ENCODE data around the gene IQSEC1. TPM values are rescaled to one million over a fixed set of nuclear protein-coding genes. Genes with fewer than 3 reads are reported as not detected.

Gene IQSEC1
- total and polyA plus RNA-seq, 2 donors (not counting 3 experiments of a cell fraction or from before 2014, with no cell fraction given) = 5.2 to 18.0 TPM

DNA sequence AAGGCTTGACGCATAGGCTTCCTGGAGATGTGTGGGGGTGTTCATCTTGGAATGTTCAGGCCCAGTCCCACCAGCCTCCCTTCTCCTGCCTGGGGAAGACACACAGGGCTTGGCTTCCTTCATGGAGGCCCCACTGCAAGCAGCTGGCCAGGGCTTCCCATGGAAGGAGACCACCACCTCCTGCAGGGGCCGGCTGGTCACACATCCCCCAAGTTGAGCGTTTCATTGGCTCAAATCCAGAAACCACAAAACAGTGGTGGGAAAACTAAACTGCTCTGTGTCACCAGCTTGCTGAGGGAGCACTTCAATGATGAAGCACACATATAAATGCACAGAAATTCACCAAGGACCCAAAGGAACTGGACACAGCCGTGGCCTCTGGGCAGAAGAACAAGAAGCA is 8.3 kb downstream of the IQSEC1 start:
- Histone ChIP-seq H3K36me3 (ENCODE audit: control insufficient read depth in 2 of 2, extremely low read depth in 1 of 2, insufficient read depth in 2 of 2, low read length in 2 of 2) (no peaks in the 10 kb centered on the region), H3K9me3 (replicated peaks; ENCODE audit: control insufficient read depth, insufficient read depth, low read length) (no peaks in the 10 kb centered on the region), H2AFZ (ENCODE audit: low read depth, low read length) (no peak overlapping the region), H3K4me1 (ENCODE audit: control insufficient read depth, extremely low read depth, insufficient read depth, low read length) (no peaks in the 10 kb centered on the region), H3K4me3 (replicated peaks in 1 of 3; ENCODE audit: insufficient read depth in 1 of 3, low read depth in 1 of 3, low read length in 3 of 3) (no peak overlapping the region), H3K4me2 (ENCODE audit: insufficient read depth, low read length) (no peak overlapping the region), H3K27ac (ENCODE audit: insufficient read depth, low read depth, low read length) (no peak overlapping the region), H4K20me1 (replicated peaks; ENCODE audit: control insufficient read depth, extremely low read depth, insufficient read depth, low read length) (no peaks in the 10 kb centered on the region), H3K27me3 (ENCODE audit: control insufficient read depth in 2 of 2, insufficient read depth in 2 of 2, low read length in 2 of 2) (no peaks in the 10 kb centered on the region), H3K9me1 (replicated peaks; ENCODE audit: control insufficient read depth, extremely low read depth, insufficient read depth, low read length) (no peaks in the 10 kb centered on the region), H3K9ac (replicated peaks; ENCODE audit: extremely low read depth, insufficient read depth, low read length) (no peak overlapping the region), H3K79me2 (ENCODE audit: control insufficient read depth, insufficient read depth, low read length) (no peaks in the 10 kb centered on the region)
- DNase-seq (ENCODE audit: low read depth, low spot score) (no peak), FAIRE-seq (no peak)
- dilution Hi-C loops (cut with MboI; ENCODE audit: extremely low pct_ligation_motif_present, low sequenced_read_pairs) = no loop called here
- intact Hi-C loops (cut with micrococcal nuclease) = no loop called here
- TF ChIP-seq MYC (IDR thresholded peaks at IDR 0.05; ENCODE audit: low read depth, low read length) (no peak), JUN (IDR thresholded peaks at IDR 0.05; ENCODE audit: borderline replicate concordance, insufficient read depth, insufficient read length, low read depth) (no peak), POLR2A (IDR thresholded peaks at IDR 0.05; ENCODE audit: low read depth, low read length) (no peak), EZH2 (IDR thresholded peaks at IDR 0.05; ENCODE audit: borderline replicate concordance, low read depth, low read length, severe bottlenecking) (no peak), FOS (IDR thresholded peaks at IDR 0.05; ENCODE audit: borderline replicate concordance, insufficient read depth, low read length) (no peak), GATA2 (IDR thresholded peaks at IDR 0.05; ENCODE audit: insufficient read depth, insufficient read length, low read depth, low read length) (no peak), POLR2AphosphoS5 (IDR thresholded peaks at IDR 0.05; ENCODE audit: insufficient read depth, low read depth, low read length) (no peak)
- TF ChIP-seq, protein P1, sequence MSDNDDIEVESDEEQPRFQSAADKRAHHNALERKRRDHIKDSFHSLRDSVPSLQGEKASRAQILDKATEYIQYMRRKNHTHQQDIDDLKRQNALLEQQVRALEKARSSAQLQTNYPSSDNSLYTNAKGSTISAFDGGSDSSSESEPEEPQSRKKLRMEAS (IDR thresholded peaks at IDR 0.05; ENCODE audit: insufficient read depth, insufficient read length) = no peak
- TF ChIP-seq, protein P2, sequence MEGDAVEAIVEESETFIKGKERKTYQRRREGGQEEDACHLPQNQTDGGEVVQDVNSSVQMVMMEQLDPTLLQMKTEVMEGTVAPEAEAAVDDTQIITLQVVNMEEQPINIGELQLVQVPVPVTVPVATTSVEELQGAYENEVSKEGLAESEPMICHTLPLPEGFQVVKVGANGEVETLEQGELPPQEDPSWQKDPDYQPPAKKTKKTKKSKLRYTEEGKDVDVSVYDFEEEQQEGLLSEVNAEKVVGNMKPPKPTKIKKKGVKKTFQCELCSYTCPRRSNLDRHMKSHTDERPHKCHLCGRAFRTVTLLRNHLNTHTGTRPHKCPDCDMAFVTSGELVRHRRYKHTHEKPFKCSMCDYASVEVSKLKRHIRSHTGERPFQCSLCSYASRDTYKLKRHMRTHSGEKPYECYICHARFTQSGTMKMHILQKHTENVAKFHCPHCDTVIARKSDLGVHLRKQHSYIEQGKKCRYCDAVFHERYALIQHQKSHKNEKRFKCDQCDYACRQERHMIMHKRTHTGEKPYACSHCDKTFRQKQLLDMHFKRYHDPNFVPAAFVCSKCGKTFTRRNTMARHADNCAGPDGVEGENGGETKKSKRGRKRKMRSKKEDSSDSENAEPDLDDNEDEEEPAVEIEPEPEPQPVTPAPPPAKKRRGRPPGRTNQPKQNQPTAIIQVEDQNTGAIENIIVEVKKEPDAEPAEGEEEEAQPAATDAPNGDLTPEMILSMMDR (IDR thresholded peaks at IDR 0.05; ENCODE audit: extremely low read depth in 1 of 2, insufficient read depth in 1 of 2, low read depth in 1 of 2, low read length in 2 of 2) = no peak
- CTCF ChIA-PET = interaction anchor here (1.9 kb wide), 1 partner anchor 27 kb away, joined by 8 read pairs; no protein-coding TSS in a partner anchor
- POLR2A ChIA-PET = no interaction called here
- no TSS peak for BruUV-seq (replicated peaks)
